ENCODE results near the gene C2CD2.

Gene C2CD2

GRCh38 chr21:41846033-41846317 lies 107.8 kb downstream of the C2CD2 start:
- no peak overlapping the region for H3K4me3 ChIP-seq (replicated peaks; ENCODE audit: low read depth, low read length)
- DNase-seq (ENCODE audit: low read depth), result no peak
- TF ChIP-seq CTCF (IDR thresholded peaks at IDR 0.05; ENCODE audit: low read length, missing control alignments), result no peak

DNA sequence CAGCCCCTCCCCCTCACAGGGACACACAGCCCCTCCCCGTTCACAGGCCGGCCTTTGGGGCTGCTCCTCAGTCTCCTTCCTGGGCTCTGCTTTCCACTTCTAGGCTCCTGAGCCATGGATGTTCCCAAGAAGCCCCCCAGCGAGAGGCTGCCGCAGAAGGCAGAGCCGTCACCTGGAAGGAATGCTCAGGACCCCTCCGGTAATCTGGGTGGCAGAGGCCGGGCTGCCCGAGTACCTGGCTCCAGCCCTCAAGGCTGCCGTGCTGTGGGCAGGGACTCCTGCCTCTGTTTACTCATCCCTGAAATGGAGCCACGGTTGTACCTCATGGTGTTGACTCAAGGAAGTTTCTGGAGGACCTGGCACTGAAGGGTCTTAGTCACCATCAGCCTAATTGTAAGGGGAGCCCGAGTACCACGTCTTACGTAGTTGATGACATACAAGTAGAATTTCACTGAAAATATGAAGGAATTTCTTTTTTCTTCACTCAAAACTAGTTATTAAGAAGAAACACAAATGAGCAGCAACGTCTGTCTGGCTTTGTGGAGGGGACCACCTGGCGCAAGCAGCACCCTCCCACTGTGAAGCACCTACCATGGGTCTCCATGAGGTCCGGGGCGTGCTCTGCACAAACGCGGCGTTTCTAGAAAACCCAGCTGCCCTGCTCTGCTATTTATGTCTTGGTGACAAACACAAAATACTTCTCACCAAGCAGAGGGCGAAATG lies 108.3 kb downstream of the C2CD2 start:
- no peak for TF ChIP-seq CTCF (IDR thresholded peaks at IDR 0.05; ENCODE audit: low read length, missing control alignments)
- DNase-seq (ENCODE audit: low read depth), result no peak
- no peak overlapping the region for H3K4me3 ChIP-seq (replicated peaks; ENCODE audit: low read depth, low read length)

DNA sequence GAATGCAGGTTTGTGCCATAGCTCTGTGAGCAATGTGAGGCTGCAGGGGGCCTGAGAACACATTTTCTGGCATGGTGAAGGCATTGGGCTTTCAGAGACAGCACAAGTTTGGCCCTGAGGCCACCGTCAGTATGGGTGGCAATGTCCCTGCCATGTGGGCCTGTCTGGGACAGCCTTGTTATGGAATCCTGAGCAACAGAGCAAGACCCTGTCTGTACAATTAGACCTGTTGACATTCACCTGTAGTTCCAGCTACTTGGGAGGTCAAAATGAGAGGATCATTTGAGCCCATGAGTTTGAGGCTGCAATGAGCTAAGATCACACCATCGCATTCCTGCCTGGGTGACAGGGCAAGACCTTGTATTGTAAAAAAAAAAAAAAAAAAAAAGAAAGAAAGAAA lies 110.2 kb downstream of the C2CD2 start:
- no peak overlapping the region for H3K4me3 ChIP-seq (replicated peaks; ENCODE audit: low read depth, low read length)
- DNase-seq (ENCODE audit: low read depth), result no peak
- no peak for TF ChIP-seq CTCF (IDR thresholded peaks at IDR 0.05; ENCODE audit: low read length, missing control alignments)

DNA sequence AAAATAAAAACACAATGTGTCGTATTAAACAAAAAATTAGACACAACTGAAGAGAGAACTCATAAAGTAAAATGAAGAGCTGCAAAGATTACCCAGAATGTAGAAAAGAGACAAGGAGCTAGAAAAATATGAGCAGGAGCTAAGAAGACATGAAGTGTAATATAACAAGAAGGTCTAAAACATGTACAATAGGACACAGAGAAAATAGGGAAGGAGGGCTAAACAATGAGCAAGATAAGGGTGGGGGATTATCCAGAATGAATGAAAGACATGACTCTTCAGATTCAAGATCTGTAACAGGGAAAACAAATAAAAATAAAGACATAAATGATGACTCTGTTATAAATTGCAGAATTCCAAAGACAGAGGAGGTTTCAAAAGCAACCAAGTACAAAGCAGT lies 112.9 kb downstream of the C2CD2 start:
- H3K4me3 ChIP-seq (replicated peaks; ENCODE audit: low read depth, low read length), result no peak overlapping the region
- no peak for DNase-seq (ENCODE audit: low read depth)
- TF ChIP-seq CTCF (IDR thresholded peaks at IDR 0.05; ENCODE audit: low read length, missing control alignments), result no peak

DNA sequence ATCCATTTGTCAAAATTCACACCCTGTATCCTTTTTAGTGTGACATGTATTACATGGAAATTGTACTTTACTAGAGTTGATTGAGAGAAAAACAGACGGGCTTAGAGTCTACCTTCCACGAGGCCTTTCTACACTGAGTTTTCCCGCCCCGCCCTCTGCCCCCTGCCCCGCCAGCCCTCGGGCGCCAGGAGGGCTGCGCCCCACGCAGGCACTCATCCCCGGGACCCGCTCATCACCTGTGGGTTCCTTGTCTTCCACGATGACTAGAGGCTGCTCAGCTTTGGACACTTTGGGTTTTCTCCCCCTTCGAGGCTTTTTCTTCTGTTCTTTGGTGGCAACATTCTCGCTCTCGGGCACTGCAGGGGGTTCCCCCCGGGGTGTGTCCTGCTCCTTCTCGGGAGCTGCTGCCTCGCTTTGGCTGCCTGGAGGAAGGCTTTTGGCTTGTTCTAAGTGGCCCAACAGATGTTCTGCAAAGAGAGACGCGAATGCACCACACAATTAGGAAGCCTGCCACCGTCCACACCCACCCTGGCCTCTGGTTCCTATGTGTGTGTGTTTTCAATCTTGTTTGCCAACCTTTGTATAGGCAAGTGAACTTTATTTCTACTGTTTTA lies 114.3 kb downstream of the C2CD2 start:
- DNase-seq (ENCODE audit: low read depth), result no peak
- TF ChIP-seq CTCF (IDR thresholded peaks at IDR 0.05; ENCODE audit: low read length, missing control alignments), result no peak
- no peak overlapping the region for H3K4me3 ChIP-seq (replicated peaks; ENCODE audit: low read depth, low read length)

DNA sequence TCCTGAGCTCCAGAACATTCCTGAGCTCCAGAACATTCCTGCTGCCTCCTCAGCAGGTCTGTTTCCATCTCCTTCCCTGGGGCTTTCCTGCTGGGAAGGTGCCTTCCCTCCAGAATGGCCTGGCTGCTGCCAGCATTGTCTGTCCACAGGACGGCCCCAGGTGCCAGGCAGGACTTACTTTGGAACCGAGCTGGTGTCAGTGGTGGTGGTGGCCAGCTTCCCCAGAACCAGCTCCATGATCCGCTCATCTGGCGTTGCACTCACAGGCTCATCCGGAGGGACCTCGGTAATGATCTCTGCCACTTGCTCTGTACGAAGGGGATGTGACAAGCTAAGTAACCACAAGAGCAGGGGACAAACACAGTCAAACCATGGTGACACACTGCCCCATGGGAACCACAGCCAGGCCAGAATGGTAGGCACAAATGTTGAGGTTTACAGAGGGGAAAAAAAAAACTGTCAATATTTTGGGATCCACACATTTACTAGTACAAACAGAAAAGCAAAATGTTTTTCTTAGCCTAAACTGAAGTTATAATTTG lies 116.0 kb downstream of the C2CD2 start:
- no peak overlapping the region for H3K4me3 ChIP-seq (replicated peaks; ENCODE audit: low read depth, low read length)
- DNase-seq (ENCODE audit: low read depth), result no peak
- no peak for TF ChIP-seq CTCF (IDR thresholded peaks at IDR 0.05; ENCODE audit: low read length, missing control alignments)

All from fibroblast of pulmonary artery (primary cell).